Neuronal stem cell (in vitro differentiated cells): ENCODE results near the gene FBH1.

Experiments used
- DNase-seq: peaks from one replicate; pipeline ENCODE4 v3.0.0-alpha.2; 2013; ENCODE audit warnings: low spot score
- H2AFZ ChIP-seq: one replicate; pipeline ENCODE4 v1.6.1; 2013; ENCODE audit warnings: mild to moderate bottlenecking, low read length, inconsistent platforms
- H2AK5ac ChIP-seq: 2 replicates; pipeline ENCODE4 v1.6.1; 2013; ENCODE audit warnings: low read depth, mild to moderate bottlenecking, inconsistent platforms, low read length, moderate library complexity, mixed read lengths
- H2BK120ac ChIP-seq: 2 replicates; pipeline ENCODE4 v1.6.1; 2013; ENCODE audit warnings: low read depth, mild to moderate bottlenecking, inconsistent platforms, low read length, moderate library complexity, mixed read lengths
- H2BK12ac ChIP-seq: one replicate; pipeline ENCODE4 v1.6.1; 2013; ENCODE audit warnings: low read length, inconsistent platforms
- H2BK15ac ChIP-seq: 2 replicates; pipeline ENCODE4 v1.6.1; 2013; ENCODE audit warnings: mild to moderate bottlenecking, low read length, inconsistent platforms, mixed read lengths
- H2BK5ac ChIP-seq: one replicate; pipeline ENCODE4 v1.6.1; 2013; ENCODE audit warnings: inconsistent platforms, mild to moderate bottlenecking, low read length, moderate library complexity
- H3K14ac ChIP-seq: one replicate; pipeline ENCODE4 v1.6.1; 2013; ENCODE audit warnings: low read length, inconsistent platforms
- H3K18ac ChIP-seq: 2 replicates; pipeline ENCODE4 v1.6.1; 2013; ENCODE audit warnings: low read length, inconsistent platforms
- H3K23ac ChIP-seq: 2 replicates; pipeline ENCODE4 v1.6.1; 2013; ENCODE audit warnings: low read depth, mild to moderate bottlenecking, mixed read lengths, low read length, inconsistent platforms; ENCODE audit not compliant: poor library complexity
- H3K27ac ChIP-seq: replicated peaks from 3 replicates; pipeline ENCODE4 v1.5.1; 2013; ENCODE audit warnings: low read length, inconsistent platforms
- H3K27me3 ChIP-seq, 3 experiments: 2 replicates each; pipeline ENCODE4 v1.6.1; 2013; ENCODE audit warnings: low read length in 3 of 3, mild to moderate bottlenecking in 2 of 3, inconsistent platforms in 1 of 3, low read depth in 1 of 3, mixed read lengths in 1 of 3, moderate library complexity in 1 of 3; ENCODE audit not compliant: control insufficient read depth in 3 of 3, insufficient read depth in 3 of 3
- H3K36me3 ChIP-seq, 2 donors: replicated peaks in 1 of 2; 2 replicates each; pipeline ENCODE4 v1.6.1; 2013; ENCODE audit warnings: low read length in 2 of 2; ENCODE audit not compliant: control insufficient read depth in 2 of 2, insufficient read depth in 2 of 2
- H3K4ac ChIP-seq: 2 replicates; pipeline ENCODE4 v1.6.1; 2013; ENCODE audit warnings: inconsistent platforms, mild to moderate bottlenecking, low read length, moderate library complexity
- H3K4me1 ChIP-seq, 2 donors: 1 replicate in 1 of 2; 2 replicates in 1 of 2; pipeline ENCODE4 v1.6.1; 2013; ENCODE audit warnings: low read length in 2 of 2, low read depth in 1 of 2; ENCODE audit not compliant: control insufficient read depth in 2 of 2, insufficient read depth in 1 of 2
- H3K4me2 ChIP-seq: one replicate; pipeline ENCODE4 v1.6.1; 2013; ENCODE audit warnings: mild to moderate bottlenecking, low read length, inconsistent platforms; ENCODE audit not compliant: insufficient read depth, poor library complexity, severe bottlenecking
- H3K4me3 ChIP-seq, 2 donors: 2 replicates each; pipeline ENCODE4 v1.5.1; 2013; ENCODE audit warnings: low read length in 2 of 2, mild to moderate bottlenecking in 2 of 2, inconsistent platforms in 1 of 2, moderate library complexity in 1 of 2
- H3K79me1 ChIP-seq: one replicate; pipeline ENCODE4 v1.6.1; 2013; ENCODE audit warnings: low read depth, mild to moderate bottlenecking, inconsistent platforms, low read length, moderate library complexity
- H3K9ac ChIP-seq: one replicate; pipeline ENCODE4 v1.6.1; 2013; ENCODE audit warnings: mild to moderate bottlenecking, low read depth, low read length, inconsistent platforms; ENCODE audit not compliant: poor library complexity
- H3K9me3 ChIP-seq, 2 donors: replicated peaks in 1 of 2; 2 replicates each; pipeline versions ENCODE3 to v1.6.1; 2013; ENCODE audit warnings: low read length in 2 of 2, mild to moderate bottlenecking in 2 of 2, inconsistent platforms in 1 of 2, low read depth in 1 of 2, mixed read lengths in 1 of 2, moderate library complexity in 1 of 2; ENCODE audit not compliant: control insufficient read depth in 2 of 2, insufficient read depth in 1 of 2
- H4K8ac ChIP-seq: one replicate; pipeline ENCODE4 v1.6.1; 2013; ENCODE audit warnings: low read depth, mild to moderate bottlenecking, inconsistent platforms, low read length, moderate library complexity
- H4K91ac ChIP-seq: one replicate; pipeline ENCODE4 v1.6.1; 2013; ENCODE audit warnings: low read length, low read depth, mild to moderate bottlenecking, inconsistent platforms; ENCODE audit not compliant: poor library complexity
- WGBS, 2 donors: extraction: QIAGEN DNeasy Blood & Tissue Kit; methylation state at CpG; one replicate each; pipeline ENCODE4 v1.1.7; 2013; ENCODE audit warnings: missing lambda C conversion rate in 2 of 2, mixed read lengths in 1 of 2; ENCODE audit not compliant: insufficient read length in 2 of 2, insufficient replicate concordance in 1 of 2; ENCODE audit errors: extremely low coverage in 2 of 2; 5-methylcytosine and 5-hydroxymethylcytosine counted together

FBH1 gene

DNA sequence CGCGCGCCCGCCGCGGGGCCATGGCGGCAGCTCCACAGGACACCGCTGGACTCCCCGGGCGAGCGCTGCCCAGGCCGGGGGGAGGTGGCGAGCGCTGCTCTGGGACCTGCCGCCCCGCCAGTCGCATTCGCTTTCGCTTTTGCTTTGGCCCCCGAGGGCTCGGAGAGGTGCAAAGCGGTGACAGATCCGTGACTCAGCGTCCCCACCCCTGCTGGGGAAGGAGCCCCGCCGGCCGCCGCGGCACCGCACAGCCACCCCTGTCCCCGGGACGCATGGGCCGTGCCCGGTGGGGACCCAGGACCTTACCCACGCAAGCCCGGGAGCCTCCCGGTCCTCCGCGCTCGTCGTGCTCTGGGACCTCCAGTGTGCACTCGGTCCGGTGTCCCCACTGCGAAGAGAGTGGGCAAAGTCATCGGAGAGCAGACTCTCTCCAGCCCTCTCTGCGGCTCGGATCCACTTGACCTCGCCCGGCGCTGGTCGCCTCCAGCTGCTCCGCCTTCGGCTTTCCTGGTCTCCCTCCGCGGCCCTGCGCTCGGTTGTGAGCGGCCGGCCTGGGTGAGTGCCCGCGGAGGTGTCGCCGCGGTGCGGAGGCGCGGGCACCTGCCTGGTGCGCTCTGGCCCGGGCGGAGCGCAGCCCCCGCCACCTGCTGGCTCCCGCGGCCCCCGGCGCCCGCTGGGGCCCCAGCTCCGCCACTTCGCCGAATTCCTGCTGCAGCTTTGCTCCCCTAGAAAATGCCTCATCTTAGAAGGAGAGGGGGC, 87.6 kb downstream of the FBH1 start, which contains the start of gene IL15RA:
Gene IL15RA (minus strand): TSS at position 73 of the 759 bp plus-strand sequence. CDS start 51 bp downstream, at position 22.
- H2BK120ac ChIP-seq, result no peak within 1 kb of the TSS
- H3K9me3 ChIP-seq, result no peaks in the 10 kb centered on the region
- H3K79me1 ChIP-seq, result no peaks in the 10 kb centered on the region
- H3K4me1 ChIP-seq, result peaks cover 0 to 4% of the 10 kb centered on the region in 2 donors
- no peak within 1 kb of the TSS for H2BK5ac ChIP-seq
- DNase-seq, result peak; percentile 41
- peak within 1 kb of the TSS; percentile 63 for H3K14ac ChIP-seq
- no peak within 1 kb of the TSS for H2BK15ac ChIP-seq
- peak within 1 kb of the TSS; percentile 63 for H3K9ac ChIP-seq
- no peak within 1 kb of the TSS for H4K91ac ChIP-seq
- no peak within 1 kb of the TSS for H3K4ac ChIP-seq
- no peaks in the 10 kb centered on the region for H3K36me3 ChIP-seq
- peak within 1 kb of the TSS; percentile 80 for H3K18ac ChIP-seq
- peak within 1 kb of the TSS; percentile 51 to 74 for H3K4me3 ChIP-seq
- H2AK5ac ChIP-seq, result peak within 1 kb of the TSS; percentile 56
- peak within 1 kb of the TSS; percentile 94 for H3K4me2 ChIP-seq
- no CpG with 5 or more reads among the region's 80 CpGs for WGBS, 2 donors
- H2BK12ac ChIP-seq, result peak within 1 kb of the TSS; percentile 18
- peaks cover 9 to 73% (median 36%) of the 10 kb centered on the region in 3 experiments for H3K27me3 ChIP-seq
- no peak within 1 kb of the TSS for H4K8ac ChIP-seq
- H2AFZ ChIP-seq, result peak within 1 kb of the TSS; percentile 93
- H3K27ac ChIP-seq, result no peak within 1 kb of the TSS
- peak within 1 kb of the TSS; percentile 94 for H3K23ac ChIP-seq

DNA sequence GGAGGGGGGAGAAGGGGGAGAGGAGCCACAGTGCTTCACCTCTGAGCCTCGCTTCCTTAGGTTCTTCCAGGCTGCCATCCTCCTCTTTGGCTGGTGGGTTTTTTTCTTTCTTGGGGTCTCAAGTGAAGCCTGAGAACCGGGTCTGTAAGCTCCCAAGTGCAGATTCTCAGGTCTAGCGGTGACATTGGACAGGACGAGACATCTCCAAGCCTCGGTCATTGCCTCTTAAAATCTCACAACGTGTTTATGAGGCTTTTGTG, 88.1 kb downstream of the FBH1 start:
- H2BK15ac ChIP-seq, result no peak overlapping the region
- no peak overlapping the region for H3K23ac ChIP-seq
- no peaks in the 10 kb centered on the region for H3K36me3 ChIP-seq
- H3K4ac ChIP-seq, result no peak overlapping the region
- H3K79me1 ChIP-seq, result no peaks in the 10 kb centered on the region
- no peak for DNase-seq
- no peak overlapping the region for H3K9ac ChIP-seq
- no peak overlapping the region for H2BK120ac ChIP-seq
- H2BK5ac ChIP-seq, result no peak overlapping the region
- no peak overlapping the region for H3K4me3 ChIP-seq
- H4K8ac ChIP-seq, result no peak overlapping the region
- no peak overlapping the region for H3K18ac ChIP-seq
- no CpG with 5 or more reads among the region's 6 CpGs for WGBS, 2 donors
- no peak overlapping the region for H2AK5ac ChIP-seq
- H2AFZ ChIP-seq, result peak overlapping the region; percentile 93
- H4K91ac ChIP-seq, result no peak overlapping the region
- no peak overlapping the region for H3K14ac ChIP-seq
- H3K4me2 ChIP-seq, result peak overlapping the region; percentile 94
- no peak overlapping the region for H2BK12ac ChIP-seq
- no peaks in the 10 kb centered on the region for H3K9me3 ChIP-seq
- peaks cover 0 to 4% of the 10 kb centered on the region in 2 donors for H3K4me1 ChIP-seq
- peaks cover 9 to 74% (median 36%) of the 10 kb centered on the region in 3 experiments for H3K27me3 ChIP-seq
- H3K27ac ChIP-seq, result no peak overlapping the region

DNA sequence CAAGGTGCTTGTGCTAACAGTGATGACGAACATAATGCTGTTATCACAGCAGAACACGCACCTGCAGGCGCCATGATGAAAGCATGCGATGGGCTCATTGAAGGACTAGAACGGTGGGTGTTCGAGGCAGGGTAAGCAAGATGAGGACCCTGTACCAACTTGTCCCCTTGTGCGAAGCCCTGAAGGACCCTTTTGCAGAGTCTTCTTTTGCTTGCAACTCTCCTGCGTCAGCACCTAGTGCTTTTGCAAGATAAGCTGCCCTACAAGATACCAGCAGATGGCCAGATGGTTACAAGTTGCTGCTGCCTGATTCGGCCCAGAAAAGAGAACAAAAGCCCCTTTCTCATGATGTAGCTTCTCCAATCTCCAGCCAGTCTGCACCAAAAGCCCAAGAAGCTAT, 91.5 kb downstream of the FBH1 start:
- no peak overlapping the region for H3K18ac ChIP-seq
- no peak overlapping the region for H2BK120ac ChIP-seq
- no peak for DNase-seq
- H2AFZ ChIP-seq, result no peak overlapping the region
- no CpG with 5 or more reads among the region's 9 CpGs for WGBS, 2 donors
- no peak overlapping the region for H3K23ac ChIP-seq
- H2AK5ac ChIP-seq, result no peak overlapping the region
- no peak overlapping the region for H2BK5ac ChIP-seq
- no peak overlapping the region for H3K9ac ChIP-seq
- peaks cover 0 to 4% of the 10 kb centered on the region in 2 donors for H3K4me1 ChIP-seq
- no peaks in the 10 kb centered on the region for H3K36me3 ChIP-seq
- H4K8ac ChIP-seq, result no peak overlapping the region
- no peak overlapping the region for H4K91ac ChIP-seq
- no peaks in the 10 kb centered on the region for H3K9me3 ChIP-seq
- H2BK12ac ChIP-seq, result no peak overlapping the region
- H3K4ac ChIP-seq, result no peak overlapping the region
- no peak overlapping the region for H3K27ac ChIP-seq
- no peak overlapping the region for H3K4me2 ChIP-seq
- H3K27me3 ChIP-seq, result peaks cover 9 to 63% (median 27%) of the 10 kb centered on the region in 3 experiments
- H3K14ac ChIP-seq, result no peak overlapping the region
- no peak overlapping the region for H2BK15ac ChIP-seq
- no peak overlapping the region for H3K4me3 ChIP-seq
- no peaks in the 10 kb centered on the region for H3K79me1 ChIP-seq

DNA sequence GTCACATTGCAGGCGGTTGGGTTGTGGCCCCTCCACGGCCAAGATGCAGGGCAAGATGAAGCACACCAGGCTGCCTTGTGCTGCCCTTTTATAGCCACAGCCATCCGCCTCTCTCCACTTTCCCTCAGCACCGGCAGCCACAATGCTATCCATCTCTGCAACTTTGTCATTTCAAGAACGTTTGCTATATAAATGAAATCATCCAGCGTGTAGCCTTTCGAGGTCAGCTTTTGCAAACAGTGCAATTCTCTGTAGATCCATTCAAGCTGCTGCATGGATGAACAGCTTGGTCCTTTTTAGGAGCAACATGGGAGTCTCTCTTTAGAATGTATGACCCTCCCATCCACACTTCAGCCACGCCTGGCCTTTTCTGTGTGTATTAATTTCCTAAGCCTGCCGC, 93.7 kb downstream of the FBH1 start:
- no peak overlapping the region for H3K14ac ChIP-seq
- DNase-seq, result no peak
- no peak overlapping the region for H3K18ac ChIP-seq
- no peak overlapping the region for H3K4ac ChIP-seq
- no peak overlapping the region for H3K23ac ChIP-seq
- H2BK5ac ChIP-seq, result no peak overlapping the region
- no peak overlapping the region for H3K9ac ChIP-seq
- H3K27me3 ChIP-seq, result peaks cover 0 to 56% (median 6%) of the 10 kb centered on the region in 3 experiments
- H3K79me1 ChIP-seq, result no peaks in the 10 kb centered on the region
- WGBS, 2 donors, result no CpG with 5 or more reads among the region's 9 CpGs
- H2AK5ac ChIP-seq, result no peak overlapping the region
- H2BK120ac ChIP-seq, result no peak overlapping the region
- no peaks in the 10 kb centered on the region for H3K36me3 ChIP-seq
- no peak overlapping the region for H2AFZ ChIP-seq
- H3K27ac ChIP-seq, result no peak overlapping the region
- no peak overlapping the region for H3K4me3 ChIP-seq
- H2BK12ac ChIP-seq, result no peak overlapping the region
- no peak overlapping the region for H4K91ac ChIP-seq
- H2BK15ac ChIP-seq, result no peak overlapping the region
- H3K4me1 ChIP-seq, result no peaks in the 10 kb centered on the region
- H3K4me2 ChIP-seq, result no peak overlapping the region
- H3K9me3 ChIP-seq, result no peaks in the 10 kb centered on the region
- peak overlapping the region; percentile 55 for H4K8ac ChIP-seq
